Caco-2 (cell line): ENCODE measurements around the gene FLOT1. TPM values are rescaled to one million over a fixed set of nuclear protein-coding genes. Genes with fewer than 3 reads are reported as not detected.

Experiments used
- BruUV-seq: library from RNA; stranded (reverse); fragments of 400-500 nt; replicated peaks from 2 replicates; lab custom pipeline; 2021; lab: Mats Ljungman, UMichigan
- CTCF ChIA-PET: fragments of 300-600 bp; sonication (Branson Sonifier 250); formaldehyde crosslinking; loops from one replicate; lab custom pipeline; 2022; ENCODE audit warnings: antibody characterized with exemption; lab: Charles Lee
- POLR2A ChIA-PET: fragments of 300-600 bp; sonication (Branson Sonifier 250); formaldehyde crosslinking; loops from one replicate; lab custom pipeline; 2022; ENCODE audit warnings: antibody characterized with exemption; lab: Charles Lee
- DNase-seq, 2 experiments: peaks; one replicate each; pipeline versions ENCODE4 v3.0.0 to v3.0.0-alpha.2; 2020 to 2022
- H3K27me3 ChIP-seq: replicated peaks from 2 replicates; pipeline ENCODE4 v1.6.0; 2011; ENCODE audit warnings: low read length; ENCODE audit not compliant: control insufficient read depth, insufficient read depth
- H3K36me3 ChIP-seq: 2 replicates; pipeline ENCODE4 v1.5.1; 2011; ENCODE audit warnings: low read length; ENCODE audit not compliant: control insufficient read depth, insufficient read depth
- H3K4me1 ChIP-seq: fragments of 250-450 bp; sonication (Bioruptor Pico); 2 replicates; pipeline ENCODE4 v1.5.1; 2020; ENCODE audit warnings: mild to moderate bottlenecking
- H3K4me3 ChIP-seq: 2 replicates; pipeline ENCODE4 v1.5.1; 2011; ENCODE audit warnings: low read depth, mild to moderate bottlenecking, control low read depth, low read length
- H3K9me3 ChIP-seq: fragments of 250-450 bp; sonication (Bioruptor Pico); 2 replicates; pipeline ENCODE4 v1.5.1; 2020; ENCODE audit warnings: mild to moderate bottlenecking, moderate library complexity
- H3K27ac Mint-ChIP-seq: one replicate; pipeline ENCODE4 v1.8.0; 2022; ENCODE audit warnings: mixed read lengths; ENCODE audit not compliant: unreplicated experiment
- H3K27me3 Mint-ChIP-seq: one replicate; pipeline ENCODE4 v1.8.0; 2022; ENCODE audit warnings: mixed read lengths; ENCODE audit not compliant: insufficient read depth, unreplicated experiment
- H3K36me3 Mint-ChIP-seq: one replicate; pipeline ENCODE4 v1.8.0; 2022; ENCODE audit warnings: mild to moderate bottlenecking, mixed read lengths; ENCODE audit not compliant: insufficient read depth, unreplicated experiment
- H3K4me1 Mint-ChIP-seq: one replicate; pipeline ENCODE4 v1.8.0; 2022; ENCODE audit warnings: low read depth, mixed read lengths; ENCODE audit not compliant: unreplicated experiment
- H3K4me3 Mint-ChIP-seq: one replicate; pipeline ENCODE4 v1.8.0; 2022; ENCODE audit warnings: mild to moderate bottlenecking, moderate library complexity, mixed read lengths; ENCODE audit not compliant: unreplicated experiment
- H3K9me3 Mint-ChIP-seq: one replicate; pipeline ENCODE4 v1.8.0; 2022; ENCODE audit warnings: mixed read lengths; ENCODE audit not compliant: unreplicated experiment
- CTCF ChIP-seq, 2 experiments: fragments of 200-600 bp in 1 of 2; IDR thresholded peaks; 1 replicate in 1 of 2; 2 replicates in 1 of 2; pipeline versions ENCODE4 v1.5.1 to v1.8.0; 2011 to 2022; ENCODE audit warnings: antibody characterized with exemption in 1 of 2, control low read depth in 1 of 2, inconsistent platforms in 1 of 2, low read depth in 1 of 2, low read length in 1 of 2, mild to moderate bottlenecking in 1 of 2, moderate library complexity in 1 of 2; ENCODE audit not compliant: insufficient read depth in 1 of 2, severe bottlenecking in 1 of 2, unreplicated experiment in 1 of 2
- intact Hi-C: fragments of 100-400 bp; cut with micrococcal nuclease; formaldehyde crosslinking; loops from one replicate; pipeline ENCODE4 v1.10.0; 2022; ENCODE audit not compliant: unreplicated experiment
- total RNA-seq: library from RNA; stranded (reverse); gene quantifications from 2 replicates; pipeline ENCODE4 v1.2.3, GENCODE V29; 2022

FLOT1 gene
- total RNA-seq, 1 experiment from 2014 or later, result 113 TPM

- no peaks in the 10 kb centered on the region for H3K9me3 Mint-ChIP-seq
Observed at GRCh38 chr6:30754631-30755030, 12.1 kb upstream of the FLOT1 start.

GRCh38 chr6:30752157-30752927 is 9.9 kb upstream of the FLOT1 start:
- Mint-ChIP-seq H3K4me1 (peaks cover 30% of the 10 kb centered on the region), H3K9me3 (no peaks in the 10 kb centered on the region), H3K27me3 (no peaks in the 10 kb centered on the region), H3K4me3 (no peak overlapping the region), H3K36me3 (no peaks in the 10 kb centered on the region), H3K27ac (peak overlapping the region; percentile 37)
- intact Hi-C loops, result no loop called here
- CTCF ChIA-PET, result no interaction called here
- no peaks in the 10 kb centered on the region for H3K36me3 ChIP-seq
- TF ChIP-seq CTCF (IDR thresholded peaks at IDR 0.05; ENCODE audit: insufficient read depth in 1 of 2, low read depth in 1 of 2, low read length in 1 of 2, severe bottlenecking in 1 of 2, unreplicated experiment in 1 of 2), result no peak
- H3K9me3 ChIP-seq, result no peaks in the 10 kb centered on the region
- H3K4me1 ChIP-seq, result peaks cover 21% of the 10 kb centered on the region
- H3K4me3 ChIP-seq, result no peak overlapping the region
- H3K27me3 ChIP-seq, result no peaks in the 10 kb centered on the region
- BruUV-seq, result no TSS peak
- POLR2A ChIA-PET, result no interaction called here
- no peak for DNase-seq

More at GRCh38 chr6:30754631-30755030, 12.1 kb upstream of the FLOT1 start:
- Histone ChIP-seq H3K27me3 (no peaks in the 10 kb centered on the region), H3K36me3 (no peaks in the 10 kb centered on the region), H3K4me3 (no peak overlapping the region), H3K4me1 (peaks cover 16% of the 10 kb centered on the region), H3K9me3 (no peaks in the 10 kb centered on the region)
- Mint-ChIP-seq H3K27me3 (no peaks in the 10 kb centered on the region), H3K4me3 (no peak overlapping the region), H3K27ac (no peak overlapping the region), H3K4me1 (peaks cover 21% of the 10 kb centered on the region), H3K36me3 (peaks cover 2% of the 10 kb centered on the region)
- no peak for DNase-seq
- CTCF ChIA-PET, result no interaction called here
- TF ChIP-seq CTCF (IDR thresholded peaks at IDR 0.05; ENCODE audit: insufficient read depth in 1 of 2, low read depth in 1 of 2, low read length in 1 of 2, severe bottlenecking in 1 of 2, unreplicated experiment in 1 of 2), result no peak
- intact Hi-C loops, result no loop called here
- BruUV-seq, result no TSS peak
- POLR2A ChIA-PET, result interaction anchor here (0.6 kb wide), 1 partner anchor 31 kb away, joined by 6 read pairs; no protein-coding TSS in a partner anchor

- ChIA-PET POLR2A (no interaction called here), CTCF (no interaction called here)
- intact Hi-C loops, result no loop called here
- peaks cover 22% of the 10 kb centered on the region for H3K4me1 ChIP-seq
- H3K4me3 ChIP-seq, result no peak overlapping the region
- no peaks in the 10 kb centered on the region for H3K27me3 ChIP-seq
- H3K36me3 Mint-ChIP-seq, result no peaks in the 10 kb centered on the region
- DNase-seq, result no peak
- no peaks in the 10 kb centered on the region for H3K27me3 Mint-ChIP-seq
- H3K36me3 ChIP-seq, result no peaks in the 10 kb centered on the region
- peak overlapping the region; percentile 90 for H3K27ac Mint-ChIP-seq
- H3K9me3 ChIP-seq, result no peaks in the 10 kb centered on the region
- BruUV-seq, result no TSS peak
- H3K4me1 Mint-ChIP-seq, result peaks cover 30% of the 10 kb centered on the region
- H3K4me3 Mint-ChIP-seq, result no peak overlapping the region
- no peaks in the 10 kb centered on the region for H3K9me3 Mint-ChIP-seq
- TF ChIP-seq CTCF (IDR thresholded peaks at IDR 0.05; ENCODE audit: insufficient read depth in 1 of 2, low read depth in 1 of 2, low read length in 1 of 2, severe bottlenecking in 1 of 2, unreplicated experiment in 1 of 2), result no peak
Observed at GRCh38 chr6:30750379-30750668, 7.8 kb upstream of the FLOT1 start.
